Activated CD8-positive, alpha-beta memory T cell treated with anti-CD3 and anti-CD28 coated beads, Interleukin-2, amount 50 U/mL, for 24 hours (primary cell): Measurements from ENCODE around the gene TFDP1.

Experiments used
- DNase-seq: peaks from one replicate; pipeline ENCODE4 v3.0.0-alpha.2; 2020; ENCODE audit errors: extremely low read depth

Gene TFDP1

GRCh38 chr13:113634279-113635047, 49.9 kb downstream of the TFDP1 start:
- DNase-seq, result no peak

GRCh38 chr13:113635048-113635420, 50.5 kb downstream of the TFDP1 start:
- DNase-seq, result no peak

GRCh38 chr13:113635709-113636108, 51.2 kb downstream of the TFDP1 start:
- DNase-seq, result no peak

GRCh38 chr13:113636266-113636963, 51.9 kb downstream of the TFDP1 start:
- DNase-seq, result no peak

GRCh38 chr13:113637262-113638160, 53.0 kb downstream of the TFDP1 start:
- no peak for DNase-seq

GRCh38 chr13:113638173-113638746, 53.7 kb downstream of the TFDP1 start:
- no peak for DNase-seq

GRCh38 chr13:113638806-113639205, 54.3 kb downstream of the TFDP1 start:
- DNase-seq, result no peak

- no peak for DNase-seq
Measured at GRCh38 chr13:113639616-113640262, 55.2 kb downstream of the TFDP1 start.

- no peak for DNase-seq
Measured at GRCh38 chr13:113641426-113641825, 56.9 kb downstream of the TFDP1 start.

GRCh38 chr13:113642563-113642962, 58.0 kb downstream of the TFDP1 start:
- no peak for DNase-seq

GRCh38 chr13:113643593-113643992, 59.0 kb downstream of the TFDP1 start:
- no peak for DNase-seq

- no peak for DNase-seq
Measured at GRCh38 chr13:113644800-113645199, 60.2 kb downstream of the TFDP1 start.

GRCh38 chr13:113645329-113645728, 60.8 kb downstream of the TFDP1 start:
- no peak for DNase-seq

- DNase-seq, result no peak
Measured at GRCh38 chr13:113646376-113646775, 61.8 kb downstream of the TFDP1 start.

GRCh38 chr13:113646921-113647340, 62.4 kb downstream of the TFDP1 start:
- no peak for DNase-seq

GRCh38 chr13:113647351-113648215, 63.0 kb downstream of the TFDP1 start:
- no peak for DNase-seq

- no peak for DNase-seq
Measured at GRCh38 chr13:113648216-113648610, 63.7 kb downstream of the TFDP1 start.

- DNase-seq, result no peak
Measured at GRCh38 chr13:113649212-113649611, 64.7 kb downstream of the TFDP1 start.

GRCh38 chr13:113650275-113650674, 65.7 kb downstream of the TFDP1 start:
- DNase-seq, result no peak

GRCh38 chr13:113650731-113651148, 66.2 kb downstream of the TFDP1 start:
- DNase-seq, result no peak
